ENCODE measurements around the gene PTP4A1. TPM values are rescaled to one million over a fixed set of nuclear protein-coding genes. Genes with fewer than 3 reads are reported as not detected.

The PTP4A1 gene
- total RNA-seq, 1 experiment from 2014 or later, result 274 TPM

DNA sequence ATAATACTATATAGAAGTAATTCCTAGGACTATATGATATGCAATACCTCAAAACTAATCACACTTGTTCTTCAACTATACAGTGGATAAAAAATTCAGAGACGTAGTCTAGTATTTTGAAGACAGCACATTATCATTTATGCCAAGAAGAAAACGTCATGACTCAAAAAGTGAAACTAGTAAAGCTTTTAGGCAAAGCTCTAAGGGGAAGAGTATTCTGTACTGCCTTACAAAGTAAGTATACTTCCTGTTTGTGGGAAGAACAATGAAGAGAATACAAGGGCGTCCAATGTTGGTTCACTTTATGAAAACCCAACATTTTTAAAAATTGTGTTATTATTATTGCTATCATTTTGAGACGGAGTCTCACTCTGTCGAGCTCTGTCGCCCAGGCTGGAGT, 27.9 kb downstream of the PTP4A1 start:
- in situ Hi-C loops (cut with HindIII; ENCODE audit: low pct_unique_long_range_greater_than_20kb, low sequenced_read_pairs), result no loop called here
- no peak for DNase-seq (ENCODE audit: low read depth, low spot score)

DNA sequence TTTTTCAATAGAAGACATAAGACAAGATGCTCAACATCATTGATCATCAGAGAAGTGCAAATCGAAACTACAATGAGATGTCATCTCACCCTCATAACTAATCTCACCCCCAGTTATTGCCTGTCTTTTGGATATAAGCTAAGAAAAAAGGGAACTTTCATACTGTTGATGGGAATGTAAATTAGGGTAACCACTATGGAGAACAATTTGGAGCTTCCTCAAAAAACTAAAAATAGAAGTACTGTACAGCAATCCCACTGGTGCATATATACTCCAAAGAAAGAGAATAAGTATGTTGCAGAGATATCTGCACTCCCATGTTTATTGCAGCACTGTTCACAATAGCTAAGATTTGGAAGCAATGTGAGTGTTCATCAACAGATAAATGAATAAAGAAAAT, 37.0 kb downstream of the PTP4A1 start:
- in situ Hi-C loops (cut with HindIII; ENCODE audit: low pct_unique_long_range_greater_than_20kb, low sequenced_read_pairs), result no loop called here

GRCh38 chr6:63610944-63611343, 38.7 kb downstream of the PTP4A1 start:
- no peak for DNase-seq (ENCODE audit: low read depth, low spot score)
- in situ Hi-C loops (cut with HindIII; ENCODE audit: low pct_unique_long_range_greater_than_20kb, low sequenced_read_pairs), result no loop called here

More for the DNA sequence above, 37.0 kb downstream of the PTP4A1 start:
- no peak for DNase-seq (ENCODE audit: low read depth, low spot score)

- in situ Hi-C loops (cut with HindIII; ENCODE audit: low pct_unique_long_range_greater_than_20kb, low sequenced_read_pairs), result no loop called here
- no peak for DNase-seq (ENCODE audit: low read depth, low spot score)
Measured at GRCh38 chr6:63611560-63611959, 39.3 kb downstream of the PTP4A1 start.

DNA sequence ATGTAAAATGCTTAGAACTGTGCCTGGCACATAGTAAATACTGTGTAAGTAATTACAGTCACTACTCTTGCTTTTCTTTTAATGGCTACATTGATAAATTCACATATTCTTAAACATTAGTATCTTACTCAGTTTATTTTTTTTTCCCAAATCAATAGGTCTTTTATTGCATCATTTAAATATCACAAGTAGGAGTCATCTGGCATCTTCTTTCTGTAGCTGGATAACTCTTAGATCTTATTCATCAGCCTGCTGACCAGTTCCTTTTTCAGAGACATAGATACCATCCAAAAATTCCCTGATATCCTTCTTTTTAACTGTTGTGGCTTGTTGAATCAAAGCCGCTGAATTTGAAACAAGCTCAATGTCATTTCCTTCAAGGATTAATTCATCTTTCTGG, 43.3 kb downstream of the PTP4A1 start:
- in situ Hi-C loops (cut with HindIII; ENCODE audit: low pct_unique_long_range_greater_than_20kb, low sequenced_read_pairs), result no loop called here
- DNase-seq (ENCODE audit: low read depth, low spot score), result no peak

Small RNA genes within 50 kb of the gene (small RNA-seq; reads per million reads assigned to genes)
- gene AL513043.1, result 0 reads per million in 2 experiments

Other genes starting within 250 kb of the PTP4A1 start
- gene PHF3, start 63.3 kb downstream of the PTP4A1 start, total RNA-seq (2014; rRNA removed; shearing (Covaris generic)), result 43.9 and 48.1 TPM in 2 replicates

All from SK-MEL-5 (cell line).